Fibroblast of lung (primary cell): ENCODE measurements around the gene INCENP. TPM values are rescaled to one million over a fixed set of nuclear protein-coding genes. Genes with fewer than 3 reads are reported as not detected.
A peak's percentile ranks its signal among the peaks of the same experiment; 100 is the strongest.

ENCODE experiments used
- DNase-seq, 2 donors: peaks; one replicate each; pipeline versions ENCODE4 v3.0.0 to v3.0.0-alpha.2; 2010; ENCODE audit warnings: low read depth in 2 of 2
- H2AFZ ChIP-seq: 2 replicates; pipeline ENCODE4 v1.5.1; 2012; ENCODE audit warnings: low read length, control low read depth, inconsistent platforms
- H3K27ac ChIP-seq: 2 replicates; pipeline ENCODE4 v1.5.1; 2011; ENCODE audit warnings: low read length, control low read depth; ENCODE audit not compliant: insufficient read depth
- H3K27me3 ChIP-seq: 2 replicates; pipeline ENCODE4 v1.5.1; 2011; ENCODE audit warnings: mild to moderate bottlenecking, low read length; ENCODE audit not compliant: control insufficient read depth, insufficient read depth
- H3K36me3 ChIP-seq: 2 replicates; pipeline ENCODE4 v1.5.1; 2011; ENCODE audit warnings: low read length; ENCODE audit not compliant: control insufficient read depth, insufficient read depth
- H3K4me1 ChIP-seq: 2 replicates; pipeline ENCODE4 v1.5.1; 2011; ENCODE audit warnings: low read length; ENCODE audit not compliant: control insufficient read depth, insufficient read depth; ENCODE audit errors: extremely low read depth
- H3K4me2 ChIP-seq: 2 replicates; pipeline ENCODE4 v1.5.1; 2011; ENCODE audit warnings: low read length, control low read depth; ENCODE audit not compliant: insufficient read depth; ENCODE audit errors: extremely low read depth
- H3K4me3 ChIP-seq, 4 experiments: fragments of 200-600 bp in 1 of 4; sonication (generic) in 1 of 4; replicated peaks in 1 of 4; 2 replicates each; pipeline ENCODE4 v1.5.1; 2011 to 2016; ENCODE audit warnings: low read length in 4 of 4, low read depth in 3 of 4, mild to moderate bottlenecking in 3 of 4, control low read depth in 2 of 4, inconsistent platforms in 1 of 4, mixed read lengths in 1 of 4; ENCODE audit not compliant: insufficient read depth in 1 of 4; ENCODE audit errors: control extremely low read depth in 1 of 4
- H3K79me2 ChIP-seq: 2 replicates; pipeline ENCODE4 v1.5.1; 2012; ENCODE audit warnings: mild to moderate bottlenecking, low read length, inconsistent platforms; ENCODE audit not compliant: control insufficient read depth, insufficient read depth
- H3K9ac ChIP-seq: 2 replicates; pipeline ENCODE4 v1.5.1; 2011; ENCODE audit warnings: mild to moderate bottlenecking, low read length, control low read depth; ENCODE audit not compliant: insufficient read depth
- H3K9me3 ChIP-seq: 2 replicates; pipeline ENCODE4 v1.5.1; 2012; ENCODE audit warnings: low read depth, low read length; ENCODE audit not compliant: control insufficient read depth, insufficient read depth
- H4K20me1 ChIP-seq: 2 replicates; pipeline ENCODE4 v1.5.1; 2011; ENCODE audit warnings: low read length; ENCODE audit not compliant: control insufficient read depth, insufficient read depth; ENCODE audit errors: extremely low read depth
- EZH2 ChIP-seq: IDR thresholded peaks from 2 replicates; pipeline ENCODE4 v1.5.1; 2012; ENCODE audit warnings: low read length, control low read depth, mild to moderate bottlenecking; ENCODE audit errors: missing control alignments
- polyA plus RNA-seq, 2 donors: library from polyadenylated mRNA; depleted of rRNA in 1 of 2; stranded (reverse) in 1 of 2; unstranded in 1 of 2; fragments of >200 nt; gene quantifications; 2 replicates each; pipeline ENCODE4 v1.2.1, GENCODE V29; 2011 to 2012; ENCODE audit warnings: missing spikeins in 1 of 2
- total RNA-seq: library from RNA; depleted of rRNA; stranded (reverse); fragments of >200 nt; gene quantifications from 2 replicates; pipeline ENCODE4 v1.2.1, GENCODE V29; 2014
- TF ChIP-seq, protein P1 (sequence below), 2 donors: IDR thresholded peaks in 1 of 2; conservative IDR thresholded peaks in 1 of 2; 1 replicate in 1 of 2; 2 replicates in 1 of 2; pipeline ENCODE4 v1.5.1; 2011 to 2012; ENCODE audit warnings: low read length in 2 of 2, control low read depth in 1 of 2, inconsistent platforms in 1 of 2, low read depth in 1 of 2, mild to moderate bottlenecking in 1 of 2

Gene INCENP
- total and polyA plus RNA-seq, 2 donors (not counting 1 experiment from before 2014, with no cell fraction given): 6.6 to 12.7 TPM

DNA sequence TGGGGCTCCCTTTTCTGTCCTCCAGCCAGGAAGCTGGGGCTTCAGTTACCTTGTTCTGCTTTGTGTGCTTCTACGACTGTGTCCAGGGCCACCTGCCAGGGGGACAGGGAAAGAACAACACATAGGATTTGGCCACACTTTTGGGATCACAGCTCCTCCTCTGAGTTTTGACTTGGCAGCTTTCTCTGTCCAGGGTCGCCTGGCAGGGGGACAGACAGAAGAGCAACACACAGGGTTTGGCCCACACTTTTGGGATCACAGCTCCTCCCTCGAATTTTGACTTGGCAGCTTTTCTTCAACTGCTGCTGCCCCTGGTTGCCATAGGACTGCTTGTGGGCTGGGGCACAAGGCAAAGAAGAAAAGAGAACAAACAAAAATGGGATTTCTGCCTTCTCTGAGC is 19.1 kb downstream of the INCENP start:
- no peak overlapping the region for H3K27ac ChIP-seq
- H3K9ac ChIP-seq: no peak overlapping the region
- no peak overlapping the region for H3K4me2 ChIP-seq
- H4K20me1 ChIP-seq: no peaks in the 10 kb centered on the region
- no peaks in the 10 kb centered on the region for H3K4me1 ChIP-seq
- H3K4me3 ChIP-seq: no peak overlapping the region
- H3K9me3 ChIP-seq: no peaks in the 10 kb centered on the region
- H3K79me2 ChIP-seq: peaks cover under 1% of the 10 kb centered on the region
- no peak overlapping the region for H2AFZ ChIP-seq
- DNase-seq: no peak
- TF ChIP-seq, protein P1, sequence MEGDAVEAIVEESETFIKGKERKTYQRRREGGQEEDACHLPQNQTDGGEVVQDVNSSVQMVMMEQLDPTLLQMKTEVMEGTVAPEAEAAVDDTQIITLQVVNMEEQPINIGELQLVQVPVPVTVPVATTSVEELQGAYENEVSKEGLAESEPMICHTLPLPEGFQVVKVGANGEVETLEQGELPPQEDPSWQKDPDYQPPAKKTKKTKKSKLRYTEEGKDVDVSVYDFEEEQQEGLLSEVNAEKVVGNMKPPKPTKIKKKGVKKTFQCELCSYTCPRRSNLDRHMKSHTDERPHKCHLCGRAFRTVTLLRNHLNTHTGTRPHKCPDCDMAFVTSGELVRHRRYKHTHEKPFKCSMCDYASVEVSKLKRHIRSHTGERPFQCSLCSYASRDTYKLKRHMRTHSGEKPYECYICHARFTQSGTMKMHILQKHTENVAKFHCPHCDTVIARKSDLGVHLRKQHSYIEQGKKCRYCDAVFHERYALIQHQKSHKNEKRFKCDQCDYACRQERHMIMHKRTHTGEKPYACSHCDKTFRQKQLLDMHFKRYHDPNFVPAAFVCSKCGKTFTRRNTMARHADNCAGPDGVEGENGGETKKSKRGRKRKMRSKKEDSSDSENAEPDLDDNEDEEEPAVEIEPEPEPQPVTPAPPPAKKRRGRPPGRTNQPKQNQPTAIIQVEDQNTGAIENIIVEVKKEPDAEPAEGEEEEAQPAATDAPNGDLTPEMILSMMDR (conservative IDR thresholded peaks at IDR 0.05 in 1 of 2, IDR thresholded peaks at IDR 0.05 in 1 of 2; ENCODE audit: low read depth in 1 of 2, low read length in 2 of 2): no peak
- no peak for TF ChIP-seq EZH2
- H3K27me3 ChIP-seq: no peaks in the 10 kb centered on the region
- peaks cover 36% of the 10 kb centered on the region for H3K36me3 ChIP-seq

DNA sequence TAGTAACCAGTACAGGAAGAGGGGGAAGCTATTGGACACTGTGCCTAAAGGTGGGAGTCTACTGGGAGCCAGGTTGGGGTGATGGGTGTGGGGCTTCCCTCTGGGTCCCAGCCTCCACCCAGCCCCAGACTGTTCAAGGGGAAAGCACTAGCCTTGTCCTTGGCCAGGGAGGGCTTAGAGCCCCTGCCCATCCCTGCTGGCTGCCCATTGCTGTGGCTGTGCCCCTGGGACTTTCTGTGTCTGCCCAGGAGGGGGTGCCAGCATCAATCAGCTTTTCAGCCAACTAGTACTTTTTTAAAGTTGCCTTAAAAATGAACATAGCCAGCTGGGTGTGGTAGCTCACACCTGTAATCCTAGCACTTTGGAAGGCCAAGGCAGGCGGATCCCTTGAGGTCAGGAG is 19.9 kb downstream of the INCENP start:
- DNase-seq: no peak
- H3K27me3 ChIP-seq: no peaks in the 10 kb centered on the region
- H3K79me2 ChIP-seq: no peaks in the 10 kb centered on the region
- H3K4me2 ChIP-seq: no peak overlapping the region
- no peaks in the 10 kb centered on the region for H4K20me1 ChIP-seq
- H3K27ac ChIP-seq: no peak overlapping the region
- H2AFZ ChIP-seq: no peak overlapping the region
- H3K36me3 ChIP-seq: peaks cover 36% of the 10 kb centered on the region
- H3K9me3 ChIP-seq: no peaks in the 10 kb centered on the region
- H3K4me3 ChIP-seq: no peak overlapping the region
- H3K4me1 ChIP-seq: no peaks in the 10 kb centered on the region
- no peak for TF ChIP-seq EZH2
- TF ChIP-seq, protein P1 (conservative IDR thresholded peaks at IDR 0.05 in 1 of 2, IDR thresholded peaks at IDR 0.05 in 1 of 2; ENCODE audit: low read depth in 1 of 2, low read length in 2 of 2): peak in 1 of 2 donors; percentile 19
- no peak overlapping the region for H3K9ac ChIP-seq

DNA sequence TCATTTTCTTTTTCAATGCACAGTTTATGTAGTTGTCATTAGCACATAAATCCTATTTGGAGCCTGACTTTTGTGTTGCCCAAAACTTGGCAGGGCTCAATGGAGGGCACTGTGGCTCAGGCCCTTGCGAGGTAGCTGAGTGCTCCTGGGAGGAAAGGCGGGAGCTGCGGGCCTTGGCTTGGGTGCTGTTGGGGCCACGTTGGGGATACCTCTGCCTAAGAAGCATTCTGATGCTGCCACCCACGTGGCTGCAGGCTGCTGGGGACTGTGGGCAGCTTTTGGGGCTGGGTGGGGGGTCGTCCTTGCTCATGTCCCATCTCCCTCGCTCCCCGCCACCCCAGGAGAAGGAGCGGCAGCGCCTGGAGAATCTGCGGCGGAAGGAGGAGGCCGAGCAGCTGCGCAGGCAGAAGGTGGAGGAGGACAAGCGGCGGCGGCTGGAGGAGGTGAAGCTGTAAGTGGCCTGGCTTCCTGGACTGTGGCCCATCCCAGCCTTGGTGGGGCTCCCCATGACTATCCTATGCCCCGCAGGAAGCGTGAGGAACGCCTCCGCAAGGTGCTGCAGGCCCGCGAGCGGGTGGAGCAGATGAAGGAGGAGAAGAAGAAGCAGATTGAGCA is 20.9 kb downstream of the INCENP start:
- H3K36me3 ChIP-seq: peaks cover 30% of the 10 kb centered on the region
- H3K4me2 ChIP-seq: no peak overlapping the region
- H3K27me3 ChIP-seq: no peaks in the 10 kb centered on the region
- H3K9me3 ChIP-seq: no peaks in the 10 kb centered on the region
- no peak for DNase-seq
- TF ChIP-seq, protein P1 (conservative IDR thresholded peaks at IDR 0.05 in 1 of 2, IDR thresholded peaks at IDR 0.05 in 1 of 2; ENCODE audit: low read depth in 1 of 2, low read length in 2 of 2): no peak
- no peak for TF ChIP-seq EZH2
- no peaks in the 10 kb centered on the region for H3K79me2 ChIP-seq
- no peak overlapping the region for H3K9ac ChIP-seq
- no peak overlapping the region for H2AFZ ChIP-seq
- no peaks in the 10 kb centered on the region for H3K4me1 ChIP-seq
- no peak overlapping the region for H3K4me3 ChIP-seq
- no peaks in the 10 kb centered on the region for H4K20me1 ChIP-seq
- H3K27ac ChIP-seq: no peak overlapping the region
